Body of pancreas (tissue), 4 donors: ENCODE data around the gene ITGA1.

Source experiments
- POLR2A ChIP-seq, 3 donors: fragments of 450-650 bp; IDR thresholded peaks; one replicate each; pipeline ENCODE4 v1.6.1; 2016; ENCODE audit warnings: antibody characterized with exemption in 3 of 3, mild to moderate bottlenecking in 2 of 3
- TF ChIP-seq, protein P1 (sequence below), 7 experiments: fragments of 450-650 bp in 4 of 7; fragments of 200-600 bp in 3 of 7; sonication (generic) in 3 of 7; IDR thresholded peaks; one replicate each; pipeline ENCODE4 v1.5.1; 2016 to 2019; ENCODE audit warnings: antibody characterized with exemption in 7 of 7

DNA sequence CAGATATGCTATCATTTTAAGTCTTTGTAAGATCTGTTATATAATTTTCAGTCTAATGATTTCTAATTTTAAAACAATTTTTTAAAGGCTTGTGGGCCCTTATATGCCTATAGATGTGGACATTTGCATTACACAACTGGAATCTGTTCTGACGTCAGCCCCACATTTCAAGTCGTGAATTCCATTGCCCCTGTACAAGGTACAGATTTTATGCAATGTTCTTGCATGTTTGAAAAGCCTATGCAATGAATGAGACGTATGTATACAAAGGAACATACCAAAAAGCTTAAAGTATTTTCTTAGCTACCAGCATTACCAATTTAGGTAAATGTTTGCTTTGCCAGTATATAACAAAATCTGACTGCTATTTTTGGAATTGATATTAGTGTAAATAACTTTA, 77.2 kb downstream of the ITGA1 start:
- TF ChIP-seq, protein P1, sequence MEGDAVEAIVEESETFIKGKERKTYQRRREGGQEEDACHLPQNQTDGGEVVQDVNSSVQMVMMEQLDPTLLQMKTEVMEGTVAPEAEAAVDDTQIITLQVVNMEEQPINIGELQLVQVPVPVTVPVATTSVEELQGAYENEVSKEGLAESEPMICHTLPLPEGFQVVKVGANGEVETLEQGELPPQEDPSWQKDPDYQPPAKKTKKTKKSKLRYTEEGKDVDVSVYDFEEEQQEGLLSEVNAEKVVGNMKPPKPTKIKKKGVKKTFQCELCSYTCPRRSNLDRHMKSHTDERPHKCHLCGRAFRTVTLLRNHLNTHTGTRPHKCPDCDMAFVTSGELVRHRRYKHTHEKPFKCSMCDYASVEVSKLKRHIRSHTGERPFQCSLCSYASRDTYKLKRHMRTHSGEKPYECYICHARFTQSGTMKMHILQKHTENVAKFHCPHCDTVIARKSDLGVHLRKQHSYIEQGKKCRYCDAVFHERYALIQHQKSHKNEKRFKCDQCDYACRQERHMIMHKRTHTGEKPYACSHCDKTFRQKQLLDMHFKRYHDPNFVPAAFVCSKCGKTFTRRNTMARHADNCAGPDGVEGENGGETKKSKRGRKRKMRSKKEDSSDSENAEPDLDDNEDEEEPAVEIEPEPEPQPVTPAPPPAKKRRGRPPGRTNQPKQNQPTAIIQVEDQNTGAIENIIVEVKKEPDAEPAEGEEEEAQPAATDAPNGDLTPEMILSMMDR (IDR thresholded peaks at IDR 0.05) = no peak
- TF ChIP-seq POLR2A (IDR thresholded peaks at IDR 0.05) = no peak
